Calu3 (cell line): ENCODE data around the gene NKTR. TPM values are rescaled to one million over a fixed set of nuclear protein-coding genes. Genes with fewer than 3 reads are reported as not detected.

Experiments
- BruUV-seq: library from RNA; stranded (reverse); fragments of 400-500 nt; replicated peaks from 2 replicates; lab custom pipeline; 2021; lab: Mats Ljungman, UMichigan
- CTCF ChIA-PET: fragments of 300-600 bp; sonication (Branson Sonifier 250); formaldehyde crosslinking; loops from one replicate; lab custom pipeline; 2022; ENCODE audit warnings: antibody characterized with exemption; lab: Charles Lee
- DNase-seq: peaks from one replicate; pipeline ENCODE4 v3.0.0; 2022
- H3K27ac Mint-ChIP-seq: one replicate; pipeline ENCODE4 v1.8.0; 2022; ENCODE audit warnings: mixed read lengths; ENCODE audit not compliant: unreplicated experiment
- H3K27me3 Mint-ChIP-seq: one replicate; pipeline ENCODE4 v1.8.0; 2022; ENCODE audit warnings: mixed read lengths; ENCODE audit not compliant: unreplicated experiment
- H3K36me3 Mint-ChIP-seq: one replicate; pipeline ENCODE4 v1.8.0; 2022; ENCODE audit warnings: mild to moderate bottlenecking, moderate library complexity, mixed read lengths; ENCODE audit not compliant: insufficient read depth, unreplicated experiment
- H3K4me1 Mint-ChIP-seq: one replicate; pipeline ENCODE4 v1.8.0; 2022; ENCODE audit warnings: mild to moderate bottlenecking, low read depth, mixed read lengths; ENCODE audit not compliant: unreplicated experiment
- H3K4me3 Mint-ChIP-seq: one replicate; pipeline ENCODE4 v1.8.0; 2022; ENCODE audit warnings: mild to moderate bottlenecking, low read depth, moderate library complexity, mixed read lengths; ENCODE audit not compliant: unreplicated experiment
- H3K9me3 Mint-ChIP-seq: one replicate; pipeline ENCODE4 v1.8.0; 2022; ENCODE audit warnings: low read depth, mixed read lengths; ENCODE audit not compliant: unreplicated experiment
- CTCF ChIP-seq: fragments of 200-600 bp; IDR thresholded peaks from one replicate; pipeline ENCODE4 v1.8.0; 2022; ENCODE audit warnings: antibody characterized with exemption; ENCODE audit not compliant: unreplicated experiment
- intact Hi-C: fragments of 100-400 bp; cut with micrococcal nuclease; formaldehyde crosslinking; loops from one replicate; pipeline ENCODE4 v1.10.0; 2022; ENCODE audit not compliant: unreplicated experiment
- total RNA-seq: library from RNA; stranded (reverse); gene quantifications from 2 replicates; pipeline ENCODE4 v1.2.3, GENCODE V29; 2022

The NKTR gene
- total RNA-seq, 1 experiment from 2014 or later: 70.0 TPM

- DNase-seq: no peak
- H3K27me3 Mint-ChIP-seq: peaks cover 25% of the 10 kb centered on the region
- no peaks in the 10 kb centered on the region for H3K4me1 Mint-ChIP-seq
- BruUV-seq: no TSS peak
- no peaks in the 10 kb centered on the region for H3K36me3 Mint-ChIP-seq
- CTCF ChIA-PET: interaction anchor here (0.5 kb wide), 1 partner anchor 10 kb away, joined by 3 read pairs; no protein-coding TSS in a partner anchor
- TF ChIP-seq CTCF: no peak
- H3K27ac Mint-ChIP-seq: no peak overlapping the region
- no peaks in the 10 kb centered on the region for H3K9me3 Mint-ChIP-seq
- no peak overlapping the region for H3K4me3 Mint-ChIP-seq
- intact Hi-C loops: no loop called here
These were observed 93.0 kb downstream of the NKTR start for GRCh38 chr3:42693530-42693930.

- Mint-ChIP-seq H3K27me3 (peaks cover 20% of the 10 kb centered on the region), H3K27ac (no peak overlapping the region), H3K4me1 (no peaks in the 10 kb centered on the region), H3K4me3 (no peak overlapping the region), H3K9me3 (no peaks in the 10 kb centered on the region), H3K36me3 (no peaks in the 10 kb centered on the region)
- DNase-seq: no peak
- intact Hi-C loops: no loop called here
- no TSS peak for BruUV-seq
- CTCF ChIA-PET: no interaction called here
- no peak for TF ChIP-seq CTCF
These were observed 93.9 kb downstream of the NKTR start for GRCh38 chr3:42694366-42694765.

- no peak for DNase-seq
- no peak for TF ChIP-seq CTCF
- no TSS peak for BruUV-seq
- intact Hi-C loops: no loop called here
- H3K4me3 Mint-ChIP-seq: no peak overlapping the region
- H3K36me3 Mint-ChIP-seq: no peaks in the 10 kb centered on the region
- H3K27me3 Mint-ChIP-seq: peaks cover 25% of the 10 kb centered on the region
- H3K27ac Mint-ChIP-seq: no peak overlapping the region
- CTCF ChIA-PET: no interaction called here
- no peaks in the 10 kb centered on the region for H3K4me1 Mint-ChIP-seq
- no peaks in the 10 kb centered on the region for H3K9me3 Mint-ChIP-seq
These were observed 96.1 kb downstream of the NKTR start for GRCh38 chr3:42696356-42697288.

- intact Hi-C loops: no loop called here
- Mint-ChIP-seq H3K4me1 (no peaks in the 10 kb centered on the region), H3K4me3 (no peak overlapping the region), H3K36me3 (no peaks in the 10 kb centered on the region), H3K9me3 (no peaks in the 10 kb centered on the region), H3K27ac (no peak overlapping the region), H3K27me3 (peaks cover 26% of the 10 kb centered on the region)
- CTCF ChIA-PET: no interaction called here
- no peak for DNase-seq
- no peak for TF ChIP-seq CTCF
- BruUV-seq: no TSS peak
These were observed 97.0 kb downstream of the NKTR start for GRCh38 chr3:42697289-42698051.

Other genes with a start within 250 kb of the NKTR start
- not detected in 2 replicates for gene LYZL4, start 190.1 kb upstream of the NKTR start, total RNA-seq
- gene VIPR1, start 98.0 kb upstream of the NKTR start, total RNA-seq: 16.6 and 19.2 TPM in 2 replicates
- 32.1 and 42.3 TPM in 2 replicates for gene SEC22C, start 18.7 kb upstream of the NKTR start, total RNA-seq
- gene SS18L2, start 9.8 kb upstream of the NKTR start, total RNA-seq: 23.7 and 25.3 TPM in 2 replicates
- gene ZBTB47, start 53.0 kb downstream of the NKTR start, total RNA-seq: 6.0 and 7.2 TPM in 2 replicates
- not detected in 2 replicates for gene KLHL40, start 84.9 kb downstream of the NKTR start, total RNA-seq
- gene HHATL, start 102.1 kb downstream of the NKTR start, total RNA-seq: not detected in 2 replicates
- 0.66 and 0.68 TPM in 2 replicates for gene CCDC13, start 172.6 kb downstream of the NKTR start, total RNA-seq
- gene HIGD1A, start 203.8 kb downstream of the NKTR start, total RNA-seq: 88.1 and 90.4 TPM in 2 replicates
- 0.45 and 1.5 TPM in 2 replicates for gene ACKR2, start 208.8 kb downstream of the NKTR start, total RNA-seq